Measurements from ENCODE around the gene THBS4. TPM values are rescaled to one million over a fixed set of nuclear protein-coding genes. Genes with fewer than 3 reads are reported as not detected.

Gene THBS4
- polyA plus RNA-seq, 3 donors: 0.03 TPM; not detected in 2

GRCh38 chr5:80064124-80064523 is 29.0 kb downstream of the THBS4 start:
- Histone ChIP-seq H3K4me2 (replicated peaks; ENCODE audit: extremely low read depth, low read length, poor library complexity, severe bottlenecking) (no peak overlapping the region), H3K4me3 (replicated peaks in 1 of 3; ENCODE audit: low read depth in 2 of 3, low read length in 3 of 3) (no peak overlapping the region), H4K20me1 (ENCODE audit: insufficient read depth, low read length) (no peaks in the 10 kb centered on the region), H3K36me3 (replicated peaks in 1 of 2; ENCODE audit: control insufficient read depth in 1 of 2, insufficient read depth in 2 of 2, low read length in 2 of 2) (no peaks in the 10 kb centered on the region), H3K9ac (ENCODE audit: insufficient read depth, low read length, poor library complexity, severe bottlenecking) (no peak overlapping the region), H3K79me2 (ENCODE audit: insufficient read depth, low read length) (no peaks in the 10 kb centered on the region), H2AFZ (ENCODE audit: insufficient read depth, low read depth, low read length, poor library complexity, severe bottlenecking) (no peak overlapping the region), H3K27ac (ENCODE audit: low read depth in 1 of 2, low read length in 2 of 2) (no peak overlapping the region), H3K9me3 (replicated peaks in 1 of 2; ENCODE audit: control insufficient read depth in 1 of 2, insufficient read depth in 1 of 2, low read length in 2 of 2) (no peaks in the 10 kb centered on the region), H3K4me1 (ENCODE audit: control insufficient read depth in 1 of 2, insufficient read depth in 2 of 2, low read length in 2 of 2) (peaks cover 27 to 29% of the 10 kb centered on the region in 2 donors), H3K27me3 (ENCODE audit: control insufficient read depth in 2 of 2, insufficient read depth in 2 of 2, low read length in 2 of 2) (no peaks in the 10 kb centered on the region)
- no peak for TF ChIP-seq CTCF (IDR thresholded peaks at IDR 0.05)
- no peaks in the 10 kb centered on the region for H3K9me3 Mint-ChIP-seq
- no peak overlapping the region for H3K4me3 Mint-ChIP-seq
- peaks cover 27% of the 10 kb centered on the region for H3K4me1 Mint-ChIP-seq
- intact Hi-C loops (cut with micrococcal nuclease): no loop called here
- DNase-seq: no peak
- H3K27me3 Mint-ChIP-seq (ENCODE audit: low read depth in 3 of 3): peaks cover 0 to 2% (median 0%) of the 10 kb centered on the region in 3 donors
- no peaks in the 10 kb centered on the region for H3K36me3 Mint-ChIP-seq
- H3K27ac Mint-ChIP-seq: no peak overlapping the region

GRCh38 chr5:80067016-80067415 is 31.9 kb downstream of the THBS4 start:
- no peaks in the 10 kb centered on the region for H4K20me1 ChIP-seq (ENCODE audit: insufficient read depth, low read length)
- H3K4me1 ChIP-seq (ENCODE audit: control insufficient read depth in 1 of 2, insufficient read depth in 2 of 2, low read length in 2 of 2): peaks cover 49 to 50% of the 10 kb centered on the region in 2 donors
- H3K9me3 ChIP-seq (replicated peaks in 1 of 2; ENCODE audit: control insufficient read depth in 1 of 2, insufficient read depth in 1 of 2, low read length in 2 of 2): no peaks in the 10 kb centered on the region
- WGBS (ENCODE audit: insufficient coverage): no CpG with 5 or more reads among the region's 2 CpGs
- no peak overlapping the region for H3K4me2 ChIP-seq (replicated peaks; ENCODE audit: extremely low read depth, low read length, poor library complexity, severe bottlenecking)
- no peak overlapping the region for H3K4me3 ChIP-seq (replicated peaks in 1 of 3; ENCODE audit: low read depth in 2 of 3, low read length in 3 of 3)
- DNase-seq: peak; percentile 16 to 41 (median 32)
- H3K27ac ChIP-seq (ENCODE audit: low read depth in 1 of 2, low read length in 2 of 2): peak overlapping the region in 1 of 2 donors; percentile 51
- Mint-ChIP-seq H3K27me3 (ENCODE audit: low read depth in 3 of 3) (peaks cover 0 to 1% (median 0%) of the 10 kb centered on the region in 3 donors), H3K9me3 (no peaks in the 10 kb centered on the region), H3K4me3 (no peak overlapping the region), H3K27ac (peak overlapping the region in 3 of 7 donors; percentile 67 to 88 (median 85)), H3K4me1 (peaks cover 55% of the 10 kb centered on the region), H3K36me3 (peaks cover 5 to 7% of the 10 kb centered on the region in 2 donors)
- no peaks in the 10 kb centered on the region for H3K36me3 ChIP-seq (replicated peaks in 1 of 2; ENCODE audit: control insufficient read depth in 1 of 2, insufficient read depth in 2 of 2, low read length in 2 of 2)
- H2AFZ ChIP-seq (ENCODE audit: insufficient read depth, low read depth, low read length, poor library complexity, severe bottlenecking): no peak overlapping the region
- no peak for TF ChIP-seq CTCF (IDR thresholded peaks at IDR 0.05)
- peaks cover 13% of the 10 kb centered on the region for H3K79me2 ChIP-seq (ENCODE audit: insufficient read depth, low read length)
- no peak overlapping the region for H3K9ac ChIP-seq (ENCODE audit: insufficient read depth, low read length, poor library complexity, severe bottlenecking)
- intact Hi-C loops (cut with micrococcal nuclease): no loop called here
- H3K27me3 ChIP-seq (ENCODE audit: control insufficient read depth in 2 of 2, insufficient read depth in 2 of 2, low read length in 2 of 2): no peaks in the 10 kb centered on the region

Measured in CD14-positive monocyte (primary cell).